Measurements from ENCODE around the gene SUN2. TPM values are rescaled to one million over a fixed set of nuclear protein-coding genes. Genes with fewer than 3 reads are reported as not detected.

The SUN2 gene
- total RNA-seq, 1 experiment from 2014 or later, result 169 TPM

DNA sequence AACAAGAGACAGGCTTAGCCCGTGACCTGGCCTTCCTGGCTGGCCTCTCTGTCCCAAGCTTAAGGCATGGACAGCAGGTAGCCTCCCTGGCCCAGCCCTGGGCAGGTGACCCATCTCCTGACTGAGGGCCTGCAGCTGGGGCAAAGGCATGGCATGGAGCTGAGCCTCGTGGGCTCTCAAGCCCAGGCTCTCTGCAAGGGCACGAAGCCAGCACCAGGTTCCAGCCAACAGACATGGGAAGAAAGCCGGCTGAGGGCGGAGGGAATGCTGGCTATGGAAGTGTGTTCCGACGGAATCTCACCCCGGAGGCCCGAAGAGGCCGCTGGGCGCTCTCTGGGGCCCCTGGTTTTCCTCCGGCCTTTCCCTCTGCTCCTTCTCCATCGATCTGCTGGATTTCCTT, 25.2 kb upstream of the SUN2 start:
- Histone ChIP-seq H4K20me1 (ENCODE audit: insufficient read depth) (no peaks in the 10 kb centered on the region; the same call in 1 of the 2 replicates), H3K36me3 (ENCODE audit: low read depth) (no peaks in the 10 kb centered on the region), H3K79me2 (ENCODE audit: low read depth) (no peaks in the 10 kb centered on the region), H3K9me2 (ENCODE audit: insufficient read depth) (no peaks in the 10 kb centered on the region), H3F3A (ENCODE audit: insufficient read depth, low read depth) (no peaks in the 10 kb centered on the region), H3K9me3 (ENCODE audit: insufficient read depth, low read depth) (no peaks in the 10 kb centered on the region), H3K4me3 (no peak overlapping the region), H3K27me3 (ENCODE audit: insufficient read depth, low read depth) (no peaks in the 10 kb centered on the region), H3K27ac (no peak overlapping the region), H3K4me1 (replicated peaks; ENCODE audit: insufficient read depth) (no peaks in the 10 kb centered on the region), H3K4me2 (no peak overlapping the region), H2AFZ (no peak overlapping the region)
- CTCF ChIA-PET, result no interaction called here
- no TSS peak for BruUV-seq (replicated peaks)
- intact Hi-C loops (cut with micrococcal nuclease; ENCODE audit: unreplicated experiment), result no loop called here
- TF ChIP-seq, protein P1, sequence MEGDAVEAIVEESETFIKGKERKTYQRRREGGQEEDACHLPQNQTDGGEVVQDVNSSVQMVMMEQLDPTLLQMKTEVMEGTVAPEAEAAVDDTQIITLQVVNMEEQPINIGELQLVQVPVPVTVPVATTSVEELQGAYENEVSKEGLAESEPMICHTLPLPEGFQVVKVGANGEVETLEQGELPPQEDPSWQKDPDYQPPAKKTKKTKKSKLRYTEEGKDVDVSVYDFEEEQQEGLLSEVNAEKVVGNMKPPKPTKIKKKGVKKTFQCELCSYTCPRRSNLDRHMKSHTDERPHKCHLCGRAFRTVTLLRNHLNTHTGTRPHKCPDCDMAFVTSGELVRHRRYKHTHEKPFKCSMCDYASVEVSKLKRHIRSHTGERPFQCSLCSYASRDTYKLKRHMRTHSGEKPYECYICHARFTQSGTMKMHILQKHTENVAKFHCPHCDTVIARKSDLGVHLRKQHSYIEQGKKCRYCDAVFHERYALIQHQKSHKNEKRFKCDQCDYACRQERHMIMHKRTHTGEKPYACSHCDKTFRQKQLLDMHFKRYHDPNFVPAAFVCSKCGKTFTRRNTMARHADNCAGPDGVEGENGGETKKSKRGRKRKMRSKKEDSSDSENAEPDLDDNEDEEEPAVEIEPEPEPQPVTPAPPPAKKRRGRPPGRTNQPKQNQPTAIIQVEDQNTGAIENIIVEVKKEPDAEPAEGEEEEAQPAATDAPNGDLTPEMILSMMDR (conservative IDR thresholded peaks at IDR 0.05), result no peak
- no peak for TF ChIP-seq EZH2 (IDR thresholded peaks at IDR 0.05; ENCODE audit: low read depth)
- no peak for DNase-seq
- POLR2A ChIA-PET (ENCODE audit: unreplicated experiment), result no interaction called here

DNA sequence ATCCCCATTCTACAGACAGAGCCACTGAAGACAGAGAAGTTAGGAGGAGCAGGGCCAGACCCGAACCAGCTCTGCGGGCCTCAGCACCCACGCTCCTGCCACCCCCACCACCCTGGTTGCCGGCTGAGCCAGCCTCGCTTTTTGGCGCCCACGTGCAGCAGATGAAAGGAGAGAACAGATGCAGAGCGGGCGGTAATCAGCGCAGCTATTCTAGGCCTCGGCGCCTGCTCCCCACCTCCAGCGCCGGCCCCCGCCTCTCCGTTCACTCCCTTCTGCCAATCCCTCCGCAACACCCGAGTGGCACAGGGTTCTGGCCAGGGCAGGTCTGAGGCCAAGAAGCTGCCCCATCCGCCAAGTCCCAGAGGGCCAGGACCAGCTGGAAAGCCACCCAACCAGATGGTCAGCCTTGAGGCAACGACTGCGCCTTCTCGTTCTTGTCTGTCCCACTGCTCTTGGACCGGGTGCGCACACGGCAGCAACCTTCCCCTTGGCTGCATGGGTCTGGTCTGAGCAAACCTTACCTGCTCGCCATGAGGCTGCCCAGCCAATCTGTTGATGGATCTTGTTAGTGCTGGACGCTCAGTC, 21.4 kb upstream of the SUN2 start:
- CTCF ChIA-PET, result no interaction called here
- Histone ChIP-seq H3K36me3 (ENCODE audit: low read depth) (no peaks in the 10 kb centered on the region), H4K20me1 (ENCODE audit: insufficient read depth) (no peaks in the 10 kb centered on the region), H3K4me1 (replicated peaks; ENCODE audit: insufficient read depth) (no peaks in the 10 kb centered on the region), H3K27me3 (ENCODE audit: insufficient read depth, low read depth) (no peaks in the 10 kb centered on the region), H3K79me2 (ENCODE audit: low read depth) (no peaks in the 10 kb centered on the region), H2AFZ (no peak overlapping the region), H3K4me3 (no peak overlapping the region), H3F3A (ENCODE audit: insufficient read depth, low read depth) (0 out of 2 replicates have a peak, but pooled peaks cover 4% of the 10 kb centered on the region), H3K4me2 (no peak overlapping the region), H3K9me2 (ENCODE audit: insufficient read depth) (no peaks in the 10 kb centered on the region), H3K27ac (no peak overlapping the region), H3K9me3 (ENCODE audit: insufficient read depth, low read depth) (no peaks in the 10 kb centered on the region)
- no peak for DNase-seq
- TF ChIP-seq, protein P1 (conservative IDR thresholded peaks at IDR 0.05), result no peak
- no peak for TF ChIP-seq EZH2 (IDR thresholded peaks at IDR 0.05; ENCODE audit: low read depth)
- intact Hi-C loops (cut with micrococcal nuclease; ENCODE audit: unreplicated experiment), result no loop called here
- POLR2A ChIA-PET (ENCODE audit: unreplicated experiment), result no interaction called here
- BruUV-seq (replicated peaks), result no TSS peak

- intact Hi-C loops (cut with micrococcal nuclease; ENCODE audit: unreplicated experiment), result no loop called here
- TF ChIP-seq, protein P1 (conservative IDR thresholded peaks at IDR 0.05), result no peak
- TF ChIP-seq EZH2 (IDR thresholded peaks at IDR 0.05; ENCODE audit: low read depth), result no peak
- CTCF ChIA-PET, result no interaction called here
Observed at GRCh38 chr22:38776086-38776485, 20.3 kb upstream of the SUN2 start.

More at GRCh38 chr22:38776086-38776485, 20.3 kb upstream of the SUN2 start:
- H3F3A ChIP-seq (ENCODE audit: insufficient read depth, low read depth), result 0 out of 2 replicates have a peak, but pooled peaks cover 4% of the 10 kb centered on the region
- H3K9me3 ChIP-seq (ENCODE audit: insufficient read depth, low read depth), result no peaks in the 10 kb centered on the region
- no TSS peak for BruUV-seq (replicated peaks)
- no peaks in the 10 kb centered on the region for H3K79me2 ChIP-seq (ENCODE audit: low read depth)
- H3K9me2 ChIP-seq (ENCODE audit: insufficient read depth), result no peaks in the 10 kb centered on the region
- H3K27me3 ChIP-seq (ENCODE audit: insufficient read depth, low read depth), result no peaks in the 10 kb centered on the region
- DNase-seq, result no peak
- H3K4me2 ChIP-seq, result no peak overlapping the region
- no peaks in the 10 kb centered on the region for H3K4me1 ChIP-seq (replicated peaks; ENCODE audit: insufficient read depth)
- no peaks in the 10 kb centered on the region for H4K20me1 ChIP-seq (ENCODE audit: insufficient read depth)
- H3K36me3 ChIP-seq (ENCODE audit: low read depth), result no peaks in the 10 kb centered on the region
- H3K27ac ChIP-seq, result no peak overlapping the region
- POLR2A ChIA-PET (ENCODE audit: unreplicated experiment), result no interaction called here
- no peak overlapping the region for H3K4me3 ChIP-seq
- no peak overlapping the region for H2AFZ ChIP-seq

Measured in PC-9 (cell line).